ENCODE results near the gene PRR5L. TPM values are rescaled to one million over a fixed set of nuclear protein-coding genes. Genes with fewer than 3 reads are reported as not detected.

PRR5L gene
- total RNA-seq, 1 donor from 2014 or later, result 103 TPM

DNA sequence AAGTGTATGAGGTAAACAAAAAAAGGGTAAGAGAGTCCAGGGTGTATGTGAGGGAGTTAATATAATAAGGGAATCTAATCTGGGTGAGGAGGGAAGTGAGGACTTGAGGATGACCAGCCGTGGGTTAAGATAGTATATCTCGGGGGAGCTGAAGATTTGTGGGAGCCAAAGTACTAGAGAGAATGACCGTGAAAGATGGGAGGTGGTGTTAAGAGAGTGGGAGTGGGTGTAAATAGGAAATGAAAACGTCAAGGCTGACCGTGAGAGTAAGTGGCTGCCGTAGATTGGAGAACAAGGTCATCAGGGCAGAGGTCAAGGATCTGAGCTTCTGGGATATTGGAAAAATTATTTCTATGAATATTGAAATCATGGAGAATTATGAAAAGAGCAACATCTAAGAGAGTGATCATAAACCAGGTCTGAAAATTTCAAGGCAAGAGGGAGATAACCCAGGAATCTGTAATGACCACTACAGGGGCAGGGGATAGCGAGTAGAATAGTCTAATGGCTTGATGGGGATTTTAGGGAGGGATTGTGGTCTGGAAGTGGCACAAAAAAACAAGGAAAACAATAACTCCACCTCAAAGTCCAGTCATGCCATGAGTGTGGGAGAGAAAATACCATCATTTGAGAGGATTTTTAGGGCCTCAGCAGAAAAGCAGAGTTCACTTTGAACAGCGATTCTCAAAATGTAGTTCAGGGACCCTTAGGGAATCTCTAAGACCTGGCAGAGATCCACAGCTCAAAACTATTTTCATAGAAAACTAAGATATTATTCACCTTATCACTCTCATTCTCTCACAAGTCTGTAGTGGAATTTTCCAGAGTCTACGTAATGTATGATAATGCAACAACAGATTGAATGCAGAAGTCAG is 72.0 kb downstream of the PRR5L start:
- peaks cover 67% of the 10 kb centered on the region for H3K4me1 Mint-ChIP-seq (ENCODE audit: unreplicated experiment)
- no peaks in the 10 kb centered on the region for H3K9me3 Mint-ChIP-seq (ENCODE audit: unreplicated experiment)
- peak overlapping the region; percentile 88 for H3K27ac Mint-ChIP-seq (ENCODE audit: unreplicated experiment)
- H3K4me3 Mint-ChIP-seq (ENCODE audit: unreplicated experiment), result no peak overlapping the region
- H3K27me3 Mint-ChIP-seq (ENCODE audit: unreplicated experiment), result no peaks in the 10 kb centered on the region
- DNase-seq (ENCODE audit: extremely low spot score, unreplicated experiment), result no peak
- no peaks in the 10 kb centered on the region for H3K36me3 Mint-ChIP-seq (ENCODE audit: unreplicated experiment)
- TF ChIP-seq, protein P1, sequence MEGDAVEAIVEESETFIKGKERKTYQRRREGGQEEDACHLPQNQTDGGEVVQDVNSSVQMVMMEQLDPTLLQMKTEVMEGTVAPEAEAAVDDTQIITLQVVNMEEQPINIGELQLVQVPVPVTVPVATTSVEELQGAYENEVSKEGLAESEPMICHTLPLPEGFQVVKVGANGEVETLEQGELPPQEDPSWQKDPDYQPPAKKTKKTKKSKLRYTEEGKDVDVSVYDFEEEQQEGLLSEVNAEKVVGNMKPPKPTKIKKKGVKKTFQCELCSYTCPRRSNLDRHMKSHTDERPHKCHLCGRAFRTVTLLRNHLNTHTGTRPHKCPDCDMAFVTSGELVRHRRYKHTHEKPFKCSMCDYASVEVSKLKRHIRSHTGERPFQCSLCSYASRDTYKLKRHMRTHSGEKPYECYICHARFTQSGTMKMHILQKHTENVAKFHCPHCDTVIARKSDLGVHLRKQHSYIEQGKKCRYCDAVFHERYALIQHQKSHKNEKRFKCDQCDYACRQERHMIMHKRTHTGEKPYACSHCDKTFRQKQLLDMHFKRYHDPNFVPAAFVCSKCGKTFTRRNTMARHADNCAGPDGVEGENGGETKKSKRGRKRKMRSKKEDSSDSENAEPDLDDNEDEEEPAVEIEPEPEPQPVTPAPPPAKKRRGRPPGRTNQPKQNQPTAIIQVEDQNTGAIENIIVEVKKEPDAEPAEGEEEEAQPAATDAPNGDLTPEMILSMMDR (IDR thresholded peaks at IDR 0.05), result no peak

DNA sequence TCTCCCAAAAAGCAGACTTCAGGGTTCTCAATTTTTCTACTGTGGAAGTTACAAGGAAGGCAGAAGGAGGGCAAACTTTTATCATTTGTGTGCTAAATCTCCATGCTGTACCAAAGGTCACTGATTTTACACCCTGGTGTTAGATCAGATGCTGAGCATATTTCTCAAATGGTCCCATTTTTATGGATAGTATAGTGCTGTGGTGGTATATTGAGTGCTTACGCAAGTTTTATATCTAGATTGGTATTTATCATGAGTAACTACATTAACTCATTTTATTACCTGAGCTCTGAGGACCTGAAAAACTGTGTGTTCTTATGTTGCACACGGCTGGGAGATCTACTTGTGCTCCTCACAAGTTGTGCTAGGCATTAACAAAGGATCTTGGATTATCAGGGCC is 75.1 kb downstream of the PRR5L start:
- no peak for DNase-seq (ENCODE audit: extremely low spot score, unreplicated experiment)
- no peaks in the 10 kb centered on the region for H3K36me3 Mint-ChIP-seq (ENCODE audit: unreplicated experiment)
- H3K27ac Mint-ChIP-seq (ENCODE audit: unreplicated experiment), result peak overlapping the region; percentile 54
- H3K4me3 Mint-ChIP-seq (ENCODE audit: unreplicated experiment), result no peak overlapping the region
- no peaks in the 10 kb centered on the region for H3K27me3 Mint-ChIP-seq (ENCODE audit: unreplicated experiment)
- TF ChIP-seq, protein P1 (IDR thresholded peaks at IDR 0.05), result no peak
- peaks cover 63% of the 10 kb centered on the region for H3K4me1 Mint-ChIP-seq (ENCODE audit: unreplicated experiment)
- H3K9me3 Mint-ChIP-seq (ENCODE audit: unreplicated experiment), result no peaks in the 10 kb centered on the region

DNA sequence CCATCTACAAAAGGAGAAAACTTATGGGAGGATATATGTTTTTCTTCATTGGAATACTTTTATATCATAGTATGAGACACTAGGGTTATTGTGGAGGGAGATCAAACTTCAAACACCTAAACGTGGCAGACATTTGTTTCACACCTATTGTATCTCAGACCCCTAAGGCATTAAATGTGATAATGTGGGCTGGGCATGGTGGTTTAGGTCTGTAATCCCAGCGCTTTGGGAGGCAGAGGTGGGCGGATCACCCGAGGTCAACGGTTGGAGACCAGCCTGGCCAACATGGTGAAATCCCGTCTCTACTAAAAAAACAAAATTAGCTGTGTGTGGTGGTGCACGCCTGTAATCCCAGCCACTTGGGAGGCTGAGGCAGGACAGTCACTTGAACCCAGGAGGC is 75.5 kb downstream of the PRR5L start:
- H3K9me3 Mint-ChIP-seq (ENCODE audit: unreplicated experiment), result no peaks in the 10 kb centered on the region
- H3K4me1 Mint-ChIP-seq (ENCODE audit: unreplicated experiment), result peaks cover 61% of the 10 kb centered on the region
- no peak for DNase-seq (ENCODE audit: extremely low spot score, unreplicated experiment)
- H3K27ac Mint-ChIP-seq (ENCODE audit: unreplicated experiment), result peak overlapping the region; percentile 54
- no peaks in the 10 kb centered on the region for H3K36me3 Mint-ChIP-seq (ENCODE audit: unreplicated experiment)
- no peaks in the 10 kb centered on the region for H3K27me3 Mint-ChIP-seq (ENCODE audit: unreplicated experiment)
- H3K4me3 Mint-ChIP-seq (ENCODE audit: unreplicated experiment), result no peak overlapping the region
- TF ChIP-seq, protein P1 (IDR thresholded peaks at IDR 0.05), result no peak

DNA sequence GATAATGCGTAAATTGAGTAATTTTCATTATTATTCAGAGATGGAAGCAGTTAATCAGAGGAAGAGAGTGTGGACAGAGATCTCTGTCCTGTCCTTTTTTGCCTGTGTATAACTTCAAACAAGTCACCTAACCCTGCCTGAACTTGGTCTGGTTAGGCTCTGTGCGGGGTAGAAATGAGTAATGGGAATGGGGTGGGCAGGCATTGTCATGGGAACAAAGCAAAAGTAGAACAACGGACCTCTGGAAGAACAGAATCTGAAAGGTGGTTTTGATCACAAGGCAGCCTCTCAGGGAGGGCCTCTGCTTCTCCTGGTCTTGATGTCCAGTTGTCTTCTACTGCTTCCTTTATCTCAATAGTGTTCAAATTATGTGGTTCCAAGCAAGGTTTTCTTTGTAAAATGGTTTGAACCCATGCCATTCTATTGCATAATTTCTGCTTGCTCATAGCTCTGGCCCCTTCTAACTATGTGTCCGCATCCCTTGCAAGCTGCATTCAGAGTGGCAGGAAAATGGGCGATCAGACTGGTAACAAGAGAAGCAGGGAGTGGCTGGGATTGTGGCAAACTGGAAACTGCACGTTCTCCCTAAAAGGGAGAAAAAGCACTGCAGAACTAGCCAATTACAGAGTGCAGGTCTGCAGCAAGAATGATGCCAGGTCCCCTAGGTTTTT is 76.1 kb downstream of the PRR5L start:
- H3K4me3 Mint-ChIP-seq (ENCODE audit: unreplicated experiment), result no peak overlapping the region
- TF ChIP-seq, protein P1 (IDR thresholded peaks at IDR 0.05), result no peak

More for the DNA sequence above, 76.1 kb downstream of the PRR5L start:
- no peaks in the 10 kb centered on the region for H3K9me3 Mint-ChIP-seq (ENCODE audit: unreplicated experiment)
- H3K27me3 Mint-ChIP-seq (ENCODE audit: unreplicated experiment), result no peaks in the 10 kb centered on the region
- H3K27ac Mint-ChIP-seq (ENCODE audit: unreplicated experiment), result peak overlapping the region; percentile 72
- peaks cover 57% of the 10 kb centered on the region for H3K4me1 Mint-ChIP-seq (ENCODE audit: unreplicated experiment)
- H3K36me3 Mint-ChIP-seq (ENCODE audit: unreplicated experiment), result no peaks in the 10 kb centered on the region
- no peak for DNase-seq (ENCODE audit: extremely low spot score, unreplicated experiment)
